Rectal smooth muscle tissue (tissue), 1 donor: ENCODE data around the gene TCF4.

Source experiments
- H3K27ac ChIP-seq: one replicate; pipeline ENCODE4 v1.7.0; 2013; ENCODE audit warnings: low read depth, low read length, inconsistent platforms
- H3K27me3 ChIP-seq: one replicate; pipeline ENCODE4 v1.7.0; 2013; ENCODE audit warnings: low read length; ENCODE audit not compliant: control insufficient read depth, insufficient read depth
- H3K36me3 ChIP-seq: one replicate; pipeline ENCODE4 v1.7.0; 2013; ENCODE audit warnings: low read length; ENCODE audit not compliant: control insufficient read depth, insufficient read depth
- H3K4me1 ChIP-seq: one replicate; pipeline ENCODE4 v1.7.0; 2013; ENCODE audit warnings: low read length; ENCODE audit not compliant: control insufficient read depth, insufficient read depth
- H3K4me3 ChIP-seq: one replicate; pipeline ENCODE4 v1.7.0; 2013; ENCODE audit warnings: low read length
- H3K9ac ChIP-seq: one replicate; pipeline ENCODE4 v1.7.0; 2013; ENCODE audit warnings: low read length

TCF4 gene

DNA sequence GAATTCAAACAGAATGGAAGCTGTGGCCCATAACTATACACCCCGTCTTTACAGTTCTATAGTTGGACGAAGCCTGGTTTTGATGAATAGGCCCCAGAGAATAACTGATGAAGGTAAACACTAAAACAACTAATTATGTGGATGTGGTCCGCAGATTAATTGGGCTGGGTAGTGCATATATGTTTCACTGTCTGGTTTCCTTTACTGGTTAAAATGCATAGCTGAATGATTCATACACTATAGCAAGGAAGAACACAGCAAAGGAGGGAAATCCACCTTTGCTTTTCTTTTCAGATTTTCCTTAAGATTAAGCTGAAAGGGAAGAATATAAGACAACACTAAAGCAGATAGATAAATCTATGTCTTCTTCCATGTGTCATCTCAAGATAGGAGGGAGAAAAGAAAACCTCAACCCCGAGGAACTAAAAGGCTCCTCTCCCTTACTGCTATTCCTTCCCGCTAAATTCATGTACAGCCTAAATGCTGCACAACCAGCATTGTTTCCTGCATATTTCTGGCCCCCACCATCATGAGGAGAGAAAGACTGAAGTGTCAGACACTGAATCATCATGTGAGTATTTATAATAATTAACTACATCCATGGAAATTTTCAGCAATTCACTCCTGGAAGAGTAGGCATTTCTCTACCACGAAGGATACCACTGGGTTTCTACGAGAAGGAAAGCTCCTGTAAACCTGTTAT lies 331.6 kb downstream of the TCF4 start:
- no peak overlapping the region for H3K9ac ChIP-seq
- H3K4me3 ChIP-seq = no peak overlapping the region
- H3K27ac ChIP-seq = no peak overlapping the region
- H3K36me3 ChIP-seq = peaks cover 3% of the 10 kb centered on the region
- H3K27me3 ChIP-seq = no peaks in the 10 kb centered on the region
- peaks cover 7% of the 10 kb centered on the region for H3K4me1 ChIP-seq

DNA sequence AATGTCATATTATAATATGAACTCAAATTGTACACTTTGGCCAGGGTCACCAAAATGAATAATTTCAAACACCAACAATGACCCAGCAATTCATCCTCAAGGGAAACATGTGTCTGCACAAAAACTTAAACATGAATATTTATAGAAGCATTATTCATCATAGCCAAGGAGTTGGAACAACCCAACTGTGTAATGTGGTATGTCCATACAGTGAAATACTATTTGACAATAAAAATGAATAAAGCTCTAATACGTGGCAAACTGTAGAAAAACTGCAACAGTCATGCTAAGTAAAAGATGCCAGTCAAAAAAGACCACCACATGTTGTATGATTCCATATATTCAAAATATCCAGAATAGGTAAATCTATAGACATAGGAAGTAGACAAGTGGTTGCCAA lies 334.2 kb downstream of the TCF4 start:
- no peaks in the 10 kb centered on the region for H3K27me3 ChIP-seq
- H3K9ac ChIP-seq = no peak overlapping the region
- no peak overlapping the region for H3K4me3 ChIP-seq
- H3K27ac ChIP-seq = no peak overlapping the region
- H3K4me1 ChIP-seq = peaks cover 15% of the 10 kb centered on the region
- no peaks in the 10 kb centered on the region for H3K36me3 ChIP-seq

DNA sequence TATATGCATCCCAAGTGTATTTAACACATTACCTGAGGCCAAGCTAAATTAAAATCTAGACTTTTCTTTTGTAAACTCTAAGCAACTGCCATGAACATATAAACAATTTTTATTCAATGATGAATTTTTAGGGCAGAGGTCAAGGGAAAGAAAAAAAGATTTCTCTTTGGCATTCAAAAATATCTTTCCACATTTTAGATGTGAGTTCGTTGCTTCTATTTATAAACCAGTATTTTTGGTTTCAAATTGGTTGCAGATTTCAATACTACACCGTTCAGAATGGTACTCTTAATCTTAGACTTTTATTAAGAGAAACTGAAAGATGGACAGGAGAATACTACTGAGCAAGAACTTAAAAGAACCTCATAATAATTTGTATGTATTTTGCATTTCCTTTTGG lies 335.1 kb downstream of the TCF4 start:
- H3K4me1 ChIP-seq = peaks cover 15% of the 10 kb centered on the region
- peak overlapping the region; percentile 10 for H3K27ac ChIP-seq
- H3K27me3 ChIP-seq = no peaks in the 10 kb centered on the region
- H3K9ac ChIP-seq = no peak overlapping the region
- H3K4me3 ChIP-seq = no peak overlapping the region
- H3K36me3 ChIP-seq = no peaks in the 10 kb centered on the region

DNA sequence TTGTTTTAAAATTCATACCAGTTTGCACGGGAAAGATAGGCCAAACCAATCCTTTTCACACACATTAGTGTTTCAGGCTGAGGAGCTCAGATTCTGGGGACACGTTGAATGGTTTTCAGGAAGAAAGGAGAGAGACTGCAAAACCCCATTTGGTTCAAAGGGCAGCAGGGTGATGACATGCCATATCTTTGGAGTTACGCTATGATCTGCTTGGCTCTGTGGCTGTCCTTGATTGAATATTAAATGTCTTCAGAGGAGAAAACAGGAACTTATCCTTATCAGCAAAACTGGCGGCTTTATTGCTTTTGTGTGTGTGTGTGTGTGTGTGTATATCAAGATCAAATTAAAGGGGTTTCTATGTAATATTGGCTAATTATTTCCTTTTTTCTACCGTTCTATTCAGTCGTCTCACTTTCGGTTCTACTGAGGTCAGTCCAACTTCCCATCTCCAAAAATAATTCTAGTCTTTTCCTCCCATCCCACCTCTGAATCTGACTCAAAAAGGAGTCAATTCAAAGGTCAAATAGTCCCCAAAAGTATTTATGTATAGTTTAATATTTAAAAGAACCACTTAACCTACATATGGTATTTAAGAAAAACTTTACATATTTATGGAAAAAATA lies 335.8 kb downstream of the TCF4 start:
- no peak overlapping the region for H3K9ac ChIP-seq
- no peaks in the 10 kb centered on the region for H3K27me3 ChIP-seq
- peak overlapping the region; percentile 21 for H3K27ac ChIP-seq
- H3K4me1 ChIP-seq = peaks cover 15% of the 10 kb centered on the region
- H3K36me3 ChIP-seq = no peaks in the 10 kb centered on the region
- no peak overlapping the region for H3K4me3 ChIP-seq

DNA sequence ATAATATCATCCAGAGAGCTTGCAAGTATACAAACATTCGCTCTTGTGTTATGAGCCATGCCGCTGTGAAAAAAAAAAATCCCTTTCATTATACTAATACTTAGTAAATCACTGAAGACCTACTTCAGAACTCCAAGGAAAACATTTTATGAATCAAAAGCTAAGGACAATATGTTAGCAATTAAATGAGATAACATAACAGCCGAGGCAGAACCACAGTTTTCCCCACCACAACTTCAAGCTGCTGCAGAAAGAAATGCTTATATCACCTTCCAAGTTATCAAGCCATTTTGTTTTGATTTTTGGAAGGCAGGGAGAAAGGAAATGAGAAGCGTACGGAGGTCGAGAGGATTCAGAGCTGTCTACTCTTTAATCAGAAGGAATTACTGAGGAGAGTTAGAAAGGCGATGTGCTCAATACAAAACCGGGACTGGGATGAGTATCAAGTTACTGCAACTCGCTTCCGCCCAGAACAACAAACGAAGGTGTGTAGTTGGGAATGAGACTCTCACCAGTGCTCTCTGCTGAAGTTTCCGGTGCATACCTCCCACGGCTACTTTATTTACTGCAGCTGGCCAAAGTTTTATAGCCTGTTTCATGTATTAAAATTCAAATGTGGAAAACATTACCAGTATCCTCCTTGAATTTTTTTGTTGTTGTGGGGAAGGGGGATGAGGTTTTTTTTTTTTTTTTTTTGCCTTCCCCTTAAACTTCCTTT lies 336.6 kb downstream of the TCF4 start:
- Histone ChIP-seq H3K36me3 (no peaks in the 10 kb centered on the region), H3K4me1 (peaks cover 15% of the 10 kb centered on the region), H3K9ac (no peak overlapping the region), H3K27ac (peak overlapping the region; percentile 1), H3K4me3 (peak overlapping the region; percentile 24), H3K27me3 (no peaks in the 10 kb centered on the region)

DNA sequence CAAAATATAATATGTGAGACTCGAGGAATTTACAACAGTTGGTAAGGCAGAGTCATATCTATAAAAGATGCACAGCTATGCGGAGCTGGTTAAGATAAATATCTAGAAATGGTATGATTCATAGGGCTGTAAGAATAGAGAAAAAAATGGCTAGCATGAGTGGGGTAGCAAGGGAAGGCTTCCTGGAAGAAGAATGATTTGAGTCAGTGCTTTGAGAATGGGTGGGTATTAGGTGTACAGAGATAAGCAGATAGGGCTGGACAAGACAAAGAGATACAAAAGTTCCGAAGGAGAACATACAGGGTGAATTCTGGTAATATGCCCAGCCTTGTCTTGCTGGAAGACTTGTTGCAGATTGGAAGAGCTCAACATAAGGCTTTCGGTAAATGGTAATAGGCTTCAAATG lies 337.2 kb downstream of the TCF4 start:
- H3K27ac ChIP-seq = no peak overlapping the region
- no peak overlapping the region for H3K4me3 ChIP-seq
- no peak overlapping the region for H3K9ac ChIP-seq
- no peaks in the 10 kb centered on the region for H3K36me3 ChIP-seq
- peaks cover 21% of the 10 kb centered on the region for H3K4me1 ChIP-seq
- no peaks in the 10 kb centered on the region for H3K27me3 ChIP-seq

DNA sequence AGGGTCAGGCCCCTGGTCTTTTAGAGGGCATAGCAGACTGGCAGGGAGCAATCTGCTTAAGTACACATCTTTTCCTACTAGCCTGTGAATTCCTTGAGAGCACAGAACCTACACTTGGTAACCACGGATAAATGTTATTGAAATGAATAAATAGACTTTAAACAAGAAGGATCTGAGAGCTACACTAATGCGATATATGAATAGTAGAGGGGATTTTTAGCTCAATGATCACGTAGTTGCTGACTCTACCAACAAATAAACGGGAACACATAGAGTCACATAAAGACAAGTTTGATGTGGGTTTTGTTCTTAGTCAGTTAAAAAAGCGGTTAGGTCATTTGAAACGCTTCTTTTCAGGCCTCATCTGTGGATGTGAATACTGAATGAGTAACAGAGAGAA lies 338.4 kb downstream of the TCF4 start:
- Histone ChIP-seq H3K27ac (no peak overlapping the region), H3K4me1 (peaks cover 30% of the 10 kb centered on the region), H3K4me3 (no peak overlapping the region)

DNA sequence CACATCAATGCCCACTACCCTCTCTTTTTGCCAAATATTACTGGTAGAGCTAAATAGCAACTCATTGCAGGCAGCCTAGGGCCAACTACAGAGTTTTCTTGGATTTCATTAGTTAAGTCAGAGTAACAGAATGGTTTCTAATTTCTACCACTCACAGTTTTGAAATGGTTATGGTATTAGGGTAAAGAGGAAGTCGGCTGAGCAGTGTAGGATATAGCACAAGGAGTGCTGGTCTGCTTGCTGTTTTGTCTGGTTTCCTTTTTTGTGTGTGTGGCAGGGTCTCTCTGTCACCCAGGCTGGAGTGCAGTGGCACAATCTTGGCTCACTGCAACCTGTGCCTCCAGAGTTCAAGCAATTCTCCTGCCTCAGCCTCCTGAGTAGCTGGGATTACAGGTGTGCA lies 339.5 kb downstream of the TCF4 start:
- H3K27me3 ChIP-seq = no peaks in the 10 kb centered on the region
- H3K27ac ChIP-seq = no peak overlapping the region
- H3K4me1 ChIP-seq = peaks cover 36% of the 10 kb centered on the region
- no peak overlapping the region for H3K4me3 ChIP-seq
- no peaks in the 10 kb centered on the region for H3K36me3 ChIP-seq
- H3K9ac ChIP-seq = no peak overlapping the region

More for the DNA sequence above, 338.4 kb downstream of the TCF4 start:
- Histone ChIP-seq H3K36me3 (no peaks in the 10 kb centered on the region), H3K27me3 (no peaks in the 10 kb centered on the region), H3K9ac (no peak overlapping the region)

DNA sequence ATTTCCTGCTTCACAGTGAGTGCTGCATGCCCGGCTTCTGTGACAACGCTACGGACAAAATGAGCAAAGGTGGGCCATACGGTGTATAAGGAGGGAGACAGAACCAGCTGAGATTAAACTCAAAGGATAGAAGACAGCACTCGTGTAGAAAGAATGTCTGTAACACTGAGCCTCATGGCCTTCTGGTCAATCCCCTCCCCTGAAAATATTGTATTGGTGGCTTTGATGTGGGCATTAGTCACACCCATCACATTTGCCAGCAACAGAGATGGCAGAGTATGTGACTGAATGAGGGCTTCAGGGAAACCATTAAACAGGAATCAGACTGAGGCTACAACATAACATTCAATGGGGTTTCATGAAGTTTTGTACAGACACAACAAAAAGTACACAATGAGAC lies 341.0 kb downstream of the TCF4 start:
- H3K4me1 ChIP-seq = peaks cover 31% of the 10 kb centered on the region

DNA sequence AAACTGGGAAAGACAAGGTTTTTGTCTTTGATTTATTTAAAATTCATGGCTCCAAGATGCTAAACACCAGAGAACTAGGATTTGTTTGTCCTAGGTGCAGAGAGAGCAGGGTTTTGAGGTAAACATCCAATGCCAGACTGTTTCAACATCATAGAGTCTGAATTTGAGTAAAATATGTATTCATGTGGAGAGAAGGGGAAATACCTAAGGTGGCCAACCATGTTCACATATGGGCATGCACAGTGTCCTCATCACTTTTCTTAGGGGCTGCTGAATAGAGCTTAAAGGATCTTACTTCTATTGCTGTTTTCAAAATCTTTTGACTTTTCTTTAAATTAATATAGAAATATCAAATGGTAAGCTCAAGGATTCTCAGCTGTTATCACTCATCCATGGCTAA lies 341.7 kb downstream of the TCF4 start:
- Histone ChIP-seq H3K4me1 (peaks cover 31% of the 10 kb centered on the region), H3K4me3 (no peak overlapping the region), H3K27ac (no peak overlapping the region), H3K27me3 (no peaks in the 10 kb centered on the region), H3K36me3 (no peaks in the 10 kb centered on the region), H3K9ac (no peak overlapping the region)

More for the DNA sequence above, 341.0 kb downstream of the TCF4 start:
- Histone ChIP-seq H3K36me3 (no peaks in the 10 kb centered on the region), H3K27me3 (no peaks in the 10 kb centered on the region), H3K9ac (no peak overlapping the region), H3K4me3 (no peak overlapping the region), H3K27ac (no peak overlapping the region)

DNA sequence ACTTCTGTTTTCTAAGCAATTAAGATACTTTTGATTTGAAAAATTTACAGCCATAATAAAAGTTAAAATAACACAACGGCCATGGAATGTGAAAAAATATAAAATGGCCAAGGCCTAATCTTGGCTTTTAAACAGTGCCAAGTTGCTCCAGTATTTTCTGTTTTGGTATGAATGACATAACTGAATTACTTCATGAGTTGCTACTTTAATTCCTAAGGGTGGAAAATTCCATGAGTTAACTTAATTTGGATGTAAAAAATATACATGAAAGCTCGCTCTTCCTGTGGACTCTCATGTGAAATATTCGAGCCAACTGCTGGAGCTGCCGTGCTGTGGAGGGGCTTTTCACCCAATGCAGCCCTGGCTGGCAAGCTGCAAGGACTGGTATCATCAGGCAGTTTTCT lies 342.8 kb downstream of the TCF4 start:
- no peaks in the 10 kb centered on the region for H3K36me3 ChIP-seq
- H3K4me1 ChIP-seq = peaks cover 23% of the 10 kb centered on the region
- H3K27ac ChIP-seq = peak overlapping the region; percentile 58
- H3K27me3 ChIP-seq = no peaks in the 10 kb centered on the region
- H3K4me3 ChIP-seq = peak overlapping the region; percentile 18
- H3K9ac ChIP-seq = no peak overlapping the region

DNA sequence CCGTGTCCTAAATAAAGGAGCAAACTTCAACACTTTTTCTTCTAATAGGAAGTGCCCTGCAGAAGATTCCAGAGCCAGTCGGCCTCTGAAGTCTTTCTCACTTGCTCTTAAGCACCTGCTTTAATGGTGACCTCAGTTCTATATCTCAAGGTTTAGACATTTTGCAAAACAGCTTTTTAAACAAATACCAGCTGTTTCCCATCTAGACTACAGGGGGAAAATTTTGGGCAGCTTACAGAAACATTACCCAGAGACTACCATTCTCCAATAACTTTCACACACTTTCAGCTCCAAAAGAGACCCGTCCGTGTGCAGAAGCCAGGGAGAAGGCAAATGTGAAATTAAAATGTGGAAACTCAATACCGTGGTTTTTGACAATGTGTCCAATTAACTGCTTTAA lies 343.4 kb downstream of the TCF4 start:
- peaks cover 23% of the 10 kb centered on the region for H3K4me1 ChIP-seq
- H3K36me3 ChIP-seq = no peaks in the 10 kb centered on the region
- no peaks in the 10 kb centered on the region for H3K27me3 ChIP-seq
- H3K27ac ChIP-seq = peak overlapping the region; percentile 58
- no peak overlapping the region for H3K9ac ChIP-seq
- H3K4me3 ChIP-seq = no peak overlapping the region
